ENCODE results near the gene MED10. TPM values are rescaled to one million over a fixed set of nuclear protein-coding genes. Genes with fewer than 3 reads are reported as not detected.

Gene MED10
- total RNA-seq, 1 experiment from 2014 or later: 5.7 TPM

DNA sequence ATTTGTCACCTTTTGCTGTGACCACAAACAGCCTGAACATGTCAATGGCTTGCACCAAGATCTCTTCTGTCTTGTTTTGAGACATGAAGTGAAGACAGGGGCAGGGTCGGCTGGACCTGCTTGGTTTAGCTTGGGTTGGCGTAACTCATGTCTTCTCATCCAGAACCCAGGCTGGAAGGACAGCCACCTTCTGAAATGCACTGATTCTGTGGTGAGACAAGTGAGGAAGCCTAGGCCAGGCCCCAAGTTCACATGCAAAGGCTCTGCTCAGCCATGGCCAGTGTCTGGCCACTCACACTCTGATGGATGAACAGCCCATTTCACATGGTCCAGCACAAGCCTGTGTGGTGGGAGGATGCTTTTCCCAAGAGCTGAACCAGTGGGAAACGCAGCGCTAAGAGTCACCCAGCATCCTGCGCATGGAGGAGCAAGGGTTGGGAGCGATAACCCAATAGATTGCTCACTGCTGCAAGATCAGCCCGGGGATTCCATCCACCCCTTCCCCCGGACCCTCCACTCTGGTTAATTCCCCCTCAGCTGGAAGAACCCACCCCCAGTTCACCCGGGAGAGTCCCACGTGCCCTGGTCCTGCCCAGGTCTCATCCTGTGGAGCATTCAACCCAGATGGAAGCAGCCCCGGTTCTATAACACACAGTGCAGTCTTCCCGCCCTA, 16.2 kb upstream of the MED10 start:
- Histone ChIP-seq H3K36me3 (replicated peaks; ENCODE audit: control insufficient read depth, insufficient read depth, low read length) (no peaks in the 10 kb centered on the region), H3K4me3 (ENCODE audit: insufficient read depth, low read depth, low read length) (no peak overlapping the region), H3K27me3 (ENCODE audit: control insufficient read depth, insufficient read depth, low read length) (no peaks in the 10 kb centered on the region; the same call in 1 of the 2 replicates)
- no peak for DNase-seq

DNA sequence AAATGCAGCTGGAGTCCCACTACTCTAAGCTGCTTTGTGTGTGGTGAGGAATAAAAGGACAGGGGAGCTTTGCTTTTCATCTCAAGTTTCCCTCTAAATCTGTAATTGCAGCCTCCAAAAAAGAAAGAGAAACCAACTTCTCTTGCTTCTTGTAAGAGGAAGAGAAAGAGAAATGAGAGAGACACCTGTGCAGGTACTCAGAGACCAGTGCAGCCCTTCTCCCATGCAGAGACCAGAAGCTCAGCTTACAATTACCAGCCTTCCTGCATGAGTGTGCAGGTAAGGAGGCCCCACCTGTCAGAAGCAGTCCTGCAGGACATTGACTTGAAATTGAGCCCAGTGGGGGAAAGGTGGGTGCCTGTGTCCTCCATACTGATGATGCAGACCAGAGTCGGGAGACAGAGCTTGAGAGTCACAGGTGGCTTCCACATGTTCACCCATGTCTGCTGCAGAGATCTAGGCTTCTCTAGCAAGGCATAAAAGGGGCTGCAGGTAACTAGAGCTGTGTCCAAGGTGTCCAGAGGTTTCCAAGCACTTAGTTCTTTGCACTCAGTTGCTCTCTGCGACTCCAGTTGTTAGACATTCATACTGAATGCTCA, 15.3 kb upstream of the MED10 start:
- DNase-seq: no peak
- H3K27me3 ChIP-seq (ENCODE audit: control insufficient read depth, insufficient read depth, low read length): no peaks in the 10 kb centered on the region; the same call in 1 of the 2 replicates
- no peaks in the 10 kb centered on the region for H3K36me3 ChIP-seq (replicated peaks; ENCODE audit: control insufficient read depth, insufficient read depth, low read length)
- no peak overlapping the region for H3K4me3 ChIP-seq (ENCODE audit: insufficient read depth, low read depth, low read length)

DNA sequence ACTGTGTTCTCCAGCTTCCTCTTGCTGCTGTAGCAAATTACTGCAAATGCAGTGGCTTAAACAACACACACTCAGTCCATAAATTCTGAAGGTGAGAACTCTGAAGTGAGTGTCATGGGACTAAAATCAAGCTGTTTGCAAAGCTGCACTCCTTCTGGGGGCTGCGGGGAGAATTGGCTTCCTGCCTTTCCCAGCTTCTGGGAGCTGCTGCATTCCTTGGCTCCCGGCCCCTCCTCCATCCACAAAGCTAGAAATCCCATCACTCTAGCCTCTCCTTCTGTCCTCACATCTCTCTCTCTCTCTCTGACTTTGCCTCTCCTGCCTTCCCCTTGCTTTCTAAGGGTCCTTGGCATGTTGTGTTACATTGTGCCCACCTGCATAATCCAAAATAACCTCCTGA, 14.2 kb upstream of the MED10 start:
- no peaks in the 10 kb centered on the region; the same call in 1 of the 2 replicates for H3K27me3 ChIP-seq (ENCODE audit: control insufficient read depth, insufficient read depth, low read length)
- no peaks in the 10 kb centered on the region for H3K36me3 ChIP-seq (replicated peaks; ENCODE audit: control insufficient read depth, insufficient read depth, low read length)
- no peak overlapping the region for H3K4me3 ChIP-seq (ENCODE audit: insufficient read depth, low read depth, low read length)
- peak; percentile 37 for DNase-seq

DNA sequence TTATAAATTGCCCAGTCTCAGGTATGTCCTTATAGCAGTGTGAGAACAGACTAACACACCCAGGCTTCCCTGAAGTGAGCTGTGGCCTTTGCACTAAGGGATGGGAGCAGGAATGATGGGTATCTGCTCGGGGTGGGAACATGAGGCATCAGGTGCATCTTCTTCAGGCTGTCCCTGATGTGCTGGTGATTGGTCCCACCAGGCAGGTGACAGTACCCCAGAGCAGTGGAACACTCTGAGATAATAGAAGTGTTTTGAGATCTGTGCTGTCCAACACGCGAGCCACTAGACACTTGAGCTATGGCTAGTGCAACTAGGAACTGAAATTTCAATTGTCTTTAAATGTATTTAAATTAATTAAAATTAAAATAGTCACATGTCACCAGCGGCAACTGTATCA, 12.8 kb upstream of the MED10 start:
- Histone ChIP-seq H3K4me3 (ENCODE audit: insufficient read depth, low read depth, low read length) (no peak overlapping the region), H3K27me3 (ENCODE audit: control insufficient read depth, insufficient read depth, low read length) (no peaks in the 10 kb centered on the region; the same call in 1 of the 2 replicates), H3K36me3 (replicated peaks; ENCODE audit: control insufficient read depth, insufficient read depth, low read length) (no peaks in the 10 kb centered on the region)
- DNase-seq: no peak

DNA sequence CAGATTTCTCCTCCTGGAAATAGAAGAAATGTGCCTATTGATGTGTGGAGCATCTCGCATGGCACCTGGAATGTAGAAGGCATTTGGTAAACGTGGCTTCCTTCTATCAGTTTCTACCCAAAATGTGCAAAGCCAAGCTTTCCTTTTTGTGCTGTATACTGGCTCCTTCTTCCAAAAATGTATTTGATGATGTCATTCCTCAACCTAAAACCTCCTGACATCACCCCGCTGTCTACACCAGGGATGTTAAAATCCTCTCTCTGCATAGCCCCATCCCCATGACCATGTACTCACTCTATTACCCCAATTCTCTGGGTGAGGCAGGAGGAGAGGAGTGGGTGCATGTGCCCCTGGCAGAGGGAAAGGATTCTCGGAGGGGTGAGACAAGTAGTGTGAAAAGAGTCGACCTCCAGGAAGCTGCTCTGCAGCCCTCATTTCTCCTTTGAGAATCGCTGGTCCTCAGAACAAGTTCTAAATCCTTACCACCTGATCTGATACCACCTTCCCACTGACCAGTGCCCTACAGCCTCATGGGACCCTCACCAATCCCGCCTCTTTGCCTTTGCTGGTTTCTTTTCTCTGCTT, 11.7 kb upstream of the MED10 start:
- Histone ChIP-seq H3K36me3 (replicated peaks; ENCODE audit: control insufficient read depth, insufficient read depth, low read length) (no peaks in the 10 kb centered on the region), H3K4me3 (ENCODE audit: insufficient read depth, low read depth, low read length) (no peak overlapping the region), H3K27me3 (ENCODE audit: control insufficient read depth, insufficient read depth, low read length) (no peaks in the 10 kb centered on the region; the same call in 1 of the 2 replicates)
- DNase-seq: no peak

- DNase-seq: no peak
- Histone ChIP-seq H3K36me3 (replicated peaks; ENCODE audit: control insufficient read depth, insufficient read depth, low read length) (no peaks in the 10 kb centered on the region), H3K27me3 (ENCODE audit: control insufficient read depth, insufficient read depth, low read length) (no peaks in the 10 kb centered on the region; the same call in 1 of the 2 replicates), H3K4me3 (ENCODE audit: insufficient read depth, low read depth, low read length) (no peak overlapping the region)
Observed at GRCh38 chr5:6389397-6389796, 11.1 kb upstream of the MED10 start.

- no peak for DNase-seq
- Histone ChIP-seq H3K4me3 (ENCODE audit: insufficient read depth, low read depth, low read length) (no peak overlapping the region), H3K36me3 (replicated peaks; ENCODE audit: control insufficient read depth, insufficient read depth, low read length) (no peaks in the 10 kb centered on the region), H3K27me3 (ENCODE audit: control insufficient read depth, insufficient read depth, low read length) (no peaks in the 10 kb centered on the region; the same call in 1 of the 2 replicates)
Observed at GRCh38 chr5:6387970-6388369, 9.6 kb upstream of the MED10 start.

GRCh38 chr5:6386271-6386670, 7.9 kb upstream of the MED10 start:
- Histone ChIP-seq H3K36me3 (replicated peaks; ENCODE audit: control insufficient read depth, insufficient read depth, low read length) (no peaks in the 10 kb centered on the region), H3K27me3 (ENCODE audit: control insufficient read depth, insufficient read depth, low read length) (no peaks in the 10 kb centered on the region; the same call in 1 of the 2 replicates), H3K4me3 (ENCODE audit: insufficient read depth, low read depth, low read length) (no peak overlapping the region)
- no peak for DNase-seq

DNA sequence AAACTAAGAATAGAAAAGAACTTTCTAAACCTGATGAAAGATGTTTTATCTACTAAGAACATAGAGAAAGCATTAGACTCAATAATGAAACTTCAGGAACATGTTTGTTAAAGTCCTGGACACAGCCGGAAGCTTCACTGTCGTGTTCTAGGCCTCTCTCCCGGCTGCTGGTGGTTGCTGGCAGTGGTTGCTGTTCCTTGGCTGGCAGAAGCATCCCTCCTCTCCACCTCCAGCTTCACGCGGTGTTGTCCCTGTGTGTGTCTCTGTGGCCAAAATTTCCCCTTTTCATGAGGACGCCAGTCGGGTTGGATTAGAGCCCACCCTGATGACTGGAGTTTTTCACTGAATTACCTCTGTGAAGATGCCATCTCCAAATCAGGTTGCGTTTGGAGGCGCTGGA, 6.5 kb upstream of the MED10 start:
- Histone ChIP-seq H3K36me3 (replicated peaks; ENCODE audit: control insufficient read depth, insufficient read depth, low read length) (no peaks in the 10 kb centered on the region), H3K27me3 (ENCODE audit: control insufficient read depth, insufficient read depth, low read length) (no peaks in the 10 kb centered on the region; the same call in 1 of the 2 replicates), H3K4me3 (ENCODE audit: insufficient read depth, low read depth, low read length) (no peak overlapping the region)
- DNase-seq: no peak

GRCh38 chr5:6383376-6383775, 5.0 kb upstream of the MED10 start:
- H3K4me3 ChIP-seq (ENCODE audit: insufficient read depth, low read depth, low read length): no peak overlapping the region
- no peaks in the 10 kb centered on the region for H3K36me3 ChIP-seq (replicated peaks; ENCODE audit: control insufficient read depth, insufficient read depth, low read length)
- no peak for DNase-seq
- no peaks in the 10 kb centered on the region for H3K27me3 ChIP-seq (ENCODE audit: control insufficient read depth, insufficient read depth, low read length)

DNA sequence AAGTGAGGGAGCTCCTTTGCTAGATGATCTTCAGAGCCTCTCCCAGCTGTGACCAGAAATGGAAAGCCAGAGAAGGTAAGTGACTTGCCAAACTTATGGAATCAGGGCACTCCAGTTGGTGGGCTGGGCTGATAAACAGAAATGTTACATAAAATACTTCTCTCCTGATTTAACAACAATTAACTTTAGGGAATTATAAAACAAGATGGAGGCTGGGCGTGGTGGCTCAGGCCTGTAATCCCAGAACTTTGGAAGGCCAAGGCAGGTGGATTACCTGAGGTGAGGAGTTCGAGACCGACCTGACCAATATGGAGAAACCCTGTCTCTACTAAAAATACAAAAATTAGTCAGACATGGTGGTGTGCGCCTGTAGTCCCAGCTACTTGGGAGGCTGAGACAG, 899 bp upstream of the MED10 start:
- Histone ChIP-seq H3K36me3 (replicated peaks; ENCODE audit: control insufficient read depth, insufficient read depth, low read length) (peaks cover 13% of the 10 kb centered on the region), H3K4me3 (ENCODE audit: insufficient read depth, low read depth, low read length) (no peak overlapping the region), H3K27me3 (ENCODE audit: control insufficient read depth, insufficient read depth, low read length) (no peaks in the 10 kb centered on the region)
- no peak for DNase-seq

DNA sequence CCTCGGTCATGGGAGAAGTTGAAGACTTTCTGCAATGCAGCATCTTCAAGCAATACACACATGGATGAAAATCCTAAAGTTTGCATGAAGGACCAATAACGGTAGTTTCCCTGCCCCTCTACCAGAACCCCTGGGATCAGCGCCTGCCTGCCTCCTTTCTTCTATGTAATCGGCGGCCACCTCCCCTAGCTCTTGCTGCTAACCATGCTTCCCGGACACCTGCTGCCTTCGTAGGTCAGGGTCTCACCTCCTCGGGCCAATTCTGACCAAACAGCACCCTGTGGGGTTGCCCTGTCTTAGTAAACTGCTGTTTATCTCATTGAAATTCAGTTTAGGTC, 388 bp upstream of the MED10 start:
- Histone ChIP-seq H3K27me3 (ENCODE audit: control insufficient read depth, insufficient read depth, low read length) (no peaks in the 10 kb centered on the region), H3K4me3 (ENCODE audit: insufficient read depth, low read depth, low read length) (peak overlapping the region; percentile 98), H3K36me3 (replicated peaks; ENCODE audit: control insufficient read depth, insufficient read depth, low read length) (peaks cover 14% of the 10 kb centered on the region)
- no peak for DNase-seq

DNA sequence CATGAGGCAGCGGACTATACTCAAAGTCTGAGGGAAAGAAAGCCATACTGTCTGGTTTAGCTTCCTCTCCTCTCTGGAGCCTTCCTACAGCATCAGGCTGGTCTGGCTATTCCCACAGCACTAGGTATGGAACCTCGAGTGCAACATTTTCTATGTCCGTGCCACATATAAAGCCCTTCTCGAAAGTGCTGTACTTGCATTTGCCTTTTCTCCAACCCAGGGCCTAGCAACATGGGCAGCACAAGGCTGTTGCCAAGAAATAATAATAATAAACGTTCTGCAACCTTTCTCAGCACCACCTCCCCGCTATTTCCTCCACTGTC, 804 bp downstream of the MED10 start:
- H3K4me3 ChIP-seq (ENCODE audit: insufficient read depth, low read depth, low read length): peak overlapping the region; percentile 98
- no peaks in the 10 kb centered on the region for H3K27me3 ChIP-seq (ENCODE audit: control insufficient read depth, insufficient read depth, low read length)
- DNase-seq: no peak
- peaks cover 23% of the 10 kb centered on the region for H3K36me3 ChIP-seq (replicated peaks; ENCODE audit: control insufficient read depth, insufficient read depth, low read length)

DNA sequence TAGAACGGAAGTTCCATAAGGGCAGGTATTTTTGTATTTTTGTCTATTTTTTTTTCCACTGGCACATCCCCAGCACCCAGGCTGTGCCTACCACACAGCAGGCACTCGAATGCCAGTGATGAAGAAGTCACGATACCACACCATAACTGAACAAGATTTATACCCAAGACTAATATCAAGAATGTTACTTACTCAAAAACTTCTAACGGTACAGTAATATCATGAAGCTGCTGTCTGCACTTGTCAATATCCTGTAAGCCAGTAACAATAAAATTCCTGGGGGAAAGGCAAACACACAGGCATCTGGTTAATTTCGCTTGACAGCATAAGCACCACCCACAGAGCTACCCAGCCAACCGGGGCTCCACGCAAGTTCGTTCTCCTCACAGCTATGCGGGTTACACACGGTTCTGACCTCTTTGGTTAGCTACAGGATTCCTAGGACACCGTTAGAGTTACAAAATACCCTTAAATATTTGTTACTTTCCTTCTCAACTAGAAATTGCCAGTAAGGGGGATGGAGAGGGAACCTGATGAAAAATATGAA, 1.3 kb downstream of the MED10 start:
- peaks cover 26% of the 10 kb centered on the region for H3K36me3 ChIP-seq (replicated peaks; ENCODE audit: control insufficient read depth, insufficient read depth, low read length)
- no peak overlapping the region; the same call in 1 of the 2 replicates for H3K4me3 ChIP-seq (ENCODE audit: insufficient read depth, low read depth, low read length)
- no peak for DNase-seq
- H3K27me3 ChIP-seq (ENCODE audit: control insufficient read depth, insufficient read depth, low read length): no peaks in the 10 kb centered on the region
